Measurements from ENCODE around the gene WDCP. TPM values are rescaled to one million over a fixed set of nuclear protein-coding genes. Genes with fewer than 3 reads are reported as not detected.

WDCP gene
- total RNA-seq, 1 experiment from 2014 or later, result 36.9 TPM

DNA sequence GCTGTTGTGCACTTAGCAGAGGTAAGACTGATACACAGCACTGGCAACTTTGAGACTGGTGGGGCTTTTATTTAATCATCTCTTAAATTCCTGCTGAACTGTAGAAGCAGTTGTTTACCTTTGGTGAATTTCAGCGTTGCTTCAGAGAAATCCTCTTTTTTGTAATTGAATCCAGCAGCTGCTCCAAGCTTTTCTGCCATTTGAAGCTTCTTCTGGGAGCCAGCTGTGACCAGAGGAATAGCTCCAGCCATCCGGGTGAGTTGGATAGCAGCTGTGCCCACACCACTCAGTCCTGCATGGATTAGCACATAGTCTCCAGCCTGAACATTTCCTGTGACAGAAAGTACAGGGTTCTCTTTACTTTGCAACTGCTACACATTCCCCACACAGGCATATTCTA, 33.5 kb upstream of the WDCP start:
- Histone ChIP-seq H3K18ac (ENCODE audit: insufficient read length, low read depth, low read length) (no peak overlapping the region), H3K23ac (ENCODE audit: insufficient read length, low read depth, low read length) (no peak overlapping the region), H2AK5ac (ENCODE audit: insufficient read length, low read length) (no peak overlapping the region), H4K5ac (ENCODE audit: insufficient read length, low read depth, low read length) (no peak overlapping the region), H2BK12ac (ENCODE audit: insufficient read length, low read depth, low read length) (no peak overlapping the region), H3K79me1 (ENCODE audit: insufficient read depth, low read depth, low read length, poor library complexity, severe bottlenecking) (no peaks in the 10 kb centered on the region), H2BK20ac (ENCODE audit: low read depth, low read length, poor library complexity, severe bottlenecking) (no peak overlapping the region), H3K23me2 (ENCODE audit: insufficient read length, low read depth, low read length, poor library complexity, severe bottlenecking) (peaks cover 24% of the 10 kb centered on the region), H2BK15ac (ENCODE audit: low read depth, low read length) (no peak overlapping the region), H3K27me3 (ENCODE audit: insufficient read depth, low read length) (no peaks in the 10 kb centered on the region), H3K9ac (ENCODE audit: extremely low read depth, insufficient read length, low read length) (no peak overlapping the region), H4K91ac (ENCODE audit: insufficient read length, low read depth, low read length) (no peak overlapping the region), H2AFZ (ENCODE audit: low read length) (no peak overlapping the region), H3K79me2 (ENCODE audit: insufficient read depth, low read length) (no peaks in the 10 kb centered on the region), H3K14ac (ENCODE audit: insufficient read depth, low read length) (no peak overlapping the region), H3K4ac (ENCODE audit: low read depth, low read length) (no peak overlapping the region), H4K8ac (replicated peaks; ENCODE audit: insufficient read length, low read depth, low read length) (no peak overlapping the region), H3K56ac (ENCODE audit: insufficient read length, low read depth, low read length) (no peak overlapping the region), H3K9me3 (ENCODE audit: control insufficient read depth, low read depth, low read length) (no peaks in the 10 kb centered on the region), H2BK120ac (ENCODE audit: low read depth, low read length, poor library complexity, severe bottlenecking) (no peak overlapping the region), H3K4me2 (ENCODE audit: insufficient read depth, insufficient read length, low read length) (no peak overlapping the region), H3T11ph (ENCODE audit: low read length) (no peak overlapping the region), H2BK5ac (ENCODE audit: insufficient read length, low read length) (no peak overlapping the region), H3K27ac (ENCODE audit: insufficient read length, low read depth, low read length) (no peak overlapping the region), H3K4me1 (ENCODE audit: insufficient read depth, low read length) (peaks cover 5% of the 10 kb centered on the region; the same call in 1 of the 2 replicates), H4K20me1 (ENCODE audit: control insufficient read depth, insufficient read depth, insufficient read length) (peaks cover 2% of the 10 kb centered on the region)
- Mint-ChIP-seq H3K4me3 (no peak overlapping the region), H3K4me1 (peaks cover 22 to 28% of the 10 kb centered on the region in 2 experiments), H3K27ac (no peak overlapping the region), H3K9me3 (no peaks in the 10 kb centered on the region), H3K27me3 (ENCODE audit: low read depth) (no peaks in the 10 kb centered on the region), H3K36me3 (ENCODE audit: insufficient read depth in 1 of 3, low read depth in 3 of 3) (peaks cover 14 to 39% (median 38%) of the 10 kb centered on the region in 3 experiments)
- DNase-seq, result no peak
- no CpG with 5 or more reads among the region's 2 CpGs for WGBS (ENCODE audit: extremely low coverage, insufficient read length, low lambda C conversion rate)
- TF ChIP-seq, protein P1, sequence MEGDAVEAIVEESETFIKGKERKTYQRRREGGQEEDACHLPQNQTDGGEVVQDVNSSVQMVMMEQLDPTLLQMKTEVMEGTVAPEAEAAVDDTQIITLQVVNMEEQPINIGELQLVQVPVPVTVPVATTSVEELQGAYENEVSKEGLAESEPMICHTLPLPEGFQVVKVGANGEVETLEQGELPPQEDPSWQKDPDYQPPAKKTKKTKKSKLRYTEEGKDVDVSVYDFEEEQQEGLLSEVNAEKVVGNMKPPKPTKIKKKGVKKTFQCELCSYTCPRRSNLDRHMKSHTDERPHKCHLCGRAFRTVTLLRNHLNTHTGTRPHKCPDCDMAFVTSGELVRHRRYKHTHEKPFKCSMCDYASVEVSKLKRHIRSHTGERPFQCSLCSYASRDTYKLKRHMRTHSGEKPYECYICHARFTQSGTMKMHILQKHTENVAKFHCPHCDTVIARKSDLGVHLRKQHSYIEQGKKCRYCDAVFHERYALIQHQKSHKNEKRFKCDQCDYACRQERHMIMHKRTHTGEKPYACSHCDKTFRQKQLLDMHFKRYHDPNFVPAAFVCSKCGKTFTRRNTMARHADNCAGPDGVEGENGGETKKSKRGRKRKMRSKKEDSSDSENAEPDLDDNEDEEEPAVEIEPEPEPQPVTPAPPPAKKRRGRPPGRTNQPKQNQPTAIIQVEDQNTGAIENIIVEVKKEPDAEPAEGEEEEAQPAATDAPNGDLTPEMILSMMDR (conservative IDR thresholded peaks at IDR 0.05), result no peak
